ENCODE results near the gene ARG2. TPM values are rescaled to one million over a fixed set of nuclear protein-coding genes. Genes with fewer than 3 reads are reported as not detected.

ARG2 gene
- total and polyA plus RNA-seq, 10 donors, result 0.64 to 4.7 (median 1.1) TPM

- Histone ChIP-seq H3K27me3 (replicated peaks in 1 of 7) (no peaks in the 10 kb centered on the region), H3K9me3 (no peaks in the 10 kb centered on the region), H3K4me1 (no peaks in the 10 kb centered on the region), H3K4me3 (no peak overlapping the region), H3K27ac (no peak overlapping the region), H3K36me3 (peaks cover 0 to 7% (median 0%) of the 10 kb centered on the region in 6 donors)
- no peak for TF ChIP-seq POLR2A (IDR thresholded peaks at IDR 0.05)
- TF ChIP-seq, protein P1, sequence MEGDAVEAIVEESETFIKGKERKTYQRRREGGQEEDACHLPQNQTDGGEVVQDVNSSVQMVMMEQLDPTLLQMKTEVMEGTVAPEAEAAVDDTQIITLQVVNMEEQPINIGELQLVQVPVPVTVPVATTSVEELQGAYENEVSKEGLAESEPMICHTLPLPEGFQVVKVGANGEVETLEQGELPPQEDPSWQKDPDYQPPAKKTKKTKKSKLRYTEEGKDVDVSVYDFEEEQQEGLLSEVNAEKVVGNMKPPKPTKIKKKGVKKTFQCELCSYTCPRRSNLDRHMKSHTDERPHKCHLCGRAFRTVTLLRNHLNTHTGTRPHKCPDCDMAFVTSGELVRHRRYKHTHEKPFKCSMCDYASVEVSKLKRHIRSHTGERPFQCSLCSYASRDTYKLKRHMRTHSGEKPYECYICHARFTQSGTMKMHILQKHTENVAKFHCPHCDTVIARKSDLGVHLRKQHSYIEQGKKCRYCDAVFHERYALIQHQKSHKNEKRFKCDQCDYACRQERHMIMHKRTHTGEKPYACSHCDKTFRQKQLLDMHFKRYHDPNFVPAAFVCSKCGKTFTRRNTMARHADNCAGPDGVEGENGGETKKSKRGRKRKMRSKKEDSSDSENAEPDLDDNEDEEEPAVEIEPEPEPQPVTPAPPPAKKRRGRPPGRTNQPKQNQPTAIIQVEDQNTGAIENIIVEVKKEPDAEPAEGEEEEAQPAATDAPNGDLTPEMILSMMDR (IDR thresholded peaks at IDR 0.05 in 8 of 11, conservative IDR thresholded peaks at IDR 0.05 in 3 of 11), result no peak
- TF ChIP-seq POLR2AphosphoS5 (IDR thresholded peaks at IDR 0.05), result no peak
- 81 to 92% (median 85%) methylated on average over 9 to 16 of the region's 16 CpGs for WGBS, 5 donors
- peak; percentile 69 for DNase-seq
- intact Hi-C loops (cut with DNase I; ENCODE audit: low total_unique reads), result no loop called here
Measured at GRCh38 chr14:67577909-67578749, 41.6 kb upstream of the ARG2 start.

GRCh38 chr14:67579040-67579439 is 40.7 kb upstream of the ARG2 start:
- TF ChIP-seq, protein P1 (IDR thresholded peaks at IDR 0.05 in 8 of 11, conservative IDR thresholded peaks at IDR 0.05 in 3 of 11), result no peak
- TF ChIP-seq POLR2AphosphoS5 (IDR thresholded peaks at IDR 0.05) (no peak), POLR2A (IDR thresholded peaks at IDR 0.05) (no peak)
- intact Hi-C loops (cut with DNase I; ENCODE audit: low total_unique reads), result no loop called here
- DNase-seq, result peak; percentile 40
- H3K27ac ChIP-seq, result no peak overlapping the region
- peaks cover 0 to 7% (median 0%) of the 10 kb centered on the region in 6 donors for H3K36me3 ChIP-seq
- H3K27me3 ChIP-seq (replicated peaks in 1 of 7), result no peaks in the 10 kb centered on the region
- H3K9me3 ChIP-seq, result no peaks in the 10 kb centered on the region
- WGBS, 5 donors, result 78 to 89% (median 79%) methylated on average over 15 of the region's 15 CpGs
- H3K4me3 ChIP-seq, result no peak overlapping the region
- no peaks in the 10 kb centered on the region for H3K4me1 ChIP-seq

GRCh38 chr14:67579636-67580035 is 40.1 kb upstream of the ARG2 start:
- Histone ChIP-seq H3K4me1 (no peaks in the 10 kb centered on the region), H3K9me3 (no peaks in the 10 kb centered on the region), H3K36me3 (peaks cover 0 to 7% (median 0%) of the 10 kb centered on the region in 6 donors), H3K4me3 (no peak overlapping the region), H3K27ac (no peak overlapping the region), H3K27me3 (replicated peaks in 1 of 7) (no peaks in the 10 kb centered on the region)
- WGBS, 5 donors, result 87 to 93% (median 90%) methylated on average over 7 of the region's 7 CpGs
- TF ChIP-seq, protein P1 (IDR thresholded peaks at IDR 0.05 in 8 of 11, conservative IDR thresholded peaks at IDR 0.05 in 3 of 11), result no peak
- TF ChIP-seq POLR2A (IDR thresholded peaks at IDR 0.05) (no peak), POLR2AphosphoS5 (IDR thresholded peaks at IDR 0.05) (no peak)
- intact Hi-C loops (cut with DNase I; ENCODE audit: low total_unique reads), result loop anchor here (10.0 kb wide), 1 partner anchor 85 kb away; no protein-coding TSS in a partner anchor
- DNase-seq, result peak; percentile 51
